Stimulated activated CD8-positive, alpha-beta memory T cell treated with anti-CD3 and anti-CD28 coated beads, Interleukin-12 subunit alpha, Interleukin-12 subunit beta, amount 100 ng/mL, for 24 hours (primary cell): ENCODE measurements around the gene PKDCC.
A peak's percentile ranks its signal among the peaks of the same experiment; 100 is the strongest.

ENCODE experiments used
- DNase-seq: peaks from one replicate; pipeline ENCODE4 v3.0.0-alpha.2; 2020; ENCODE audit errors: extremely low read depth

PKDCC gene

DNA sequence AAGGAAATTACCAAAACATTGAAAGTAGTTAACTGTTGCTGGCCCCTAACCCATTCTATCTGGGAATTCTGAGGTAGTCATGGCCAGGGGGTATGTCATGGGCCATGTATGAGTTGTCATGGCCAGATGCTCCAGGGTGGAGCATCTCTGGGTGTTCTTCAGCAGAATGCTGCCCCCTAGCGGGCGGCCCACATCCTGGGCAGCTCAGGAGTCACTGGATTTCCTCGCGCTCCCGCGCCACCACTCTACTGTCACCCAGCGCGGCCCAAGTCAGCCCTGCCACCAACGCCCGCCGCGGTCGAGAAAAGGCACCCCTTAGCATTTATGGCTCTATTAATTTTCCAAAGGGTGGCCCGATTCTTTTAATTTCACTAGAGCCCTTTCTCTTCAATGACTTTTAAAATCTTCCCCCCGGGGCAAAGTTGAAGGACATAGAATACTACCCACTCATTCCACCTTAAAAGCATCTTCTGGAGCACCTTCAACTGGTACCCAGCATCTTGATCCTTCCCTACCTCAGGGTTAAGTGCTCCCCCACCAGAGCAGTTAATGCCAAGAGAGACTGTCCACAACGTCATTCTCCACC, 41.6 kb downstream of the PKDCC start:
- DNase-seq: no peak

DNA sequence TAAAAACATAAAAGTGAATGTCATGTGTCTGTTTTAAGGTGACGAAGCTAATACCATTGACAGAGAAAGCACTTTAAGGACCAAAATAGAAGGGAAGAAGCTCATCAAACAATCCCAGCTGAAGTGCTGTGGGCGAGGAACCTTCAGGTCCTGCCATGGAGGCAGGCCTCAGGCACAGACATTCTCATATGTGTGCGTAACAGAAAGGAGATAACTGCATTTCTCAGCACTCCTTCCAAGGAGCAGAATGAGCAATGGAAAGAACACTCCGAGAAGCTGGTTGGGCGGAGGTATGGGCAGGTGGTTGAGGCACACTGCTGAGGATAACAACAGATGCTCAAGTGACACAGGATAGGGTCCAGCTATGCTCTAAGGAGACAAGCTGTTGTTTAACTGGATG, 42.4 kb downstream of the PKDCC start:
- DNase-seq: no peak

DNA sequence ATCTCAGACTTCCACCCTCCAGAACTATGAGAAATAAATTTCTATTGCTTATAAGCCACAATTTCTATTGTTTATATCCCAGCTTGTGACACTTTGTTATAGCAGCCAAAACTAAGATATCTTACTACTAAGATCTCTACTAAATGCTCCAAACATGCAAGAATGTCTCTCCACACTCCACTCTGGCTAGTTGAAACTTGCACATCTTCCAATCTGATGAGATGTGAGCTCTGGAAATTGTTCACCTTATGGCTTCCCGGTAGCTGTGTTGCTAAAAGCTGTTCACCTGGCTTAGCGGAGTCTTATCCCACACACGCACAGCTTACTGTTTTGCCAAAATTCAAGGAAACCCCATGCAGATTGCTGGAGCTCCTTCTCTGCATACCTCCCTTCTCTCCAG, 43.9 kb downstream of the PKDCC start:
- no peak for DNase-seq

DNA sequence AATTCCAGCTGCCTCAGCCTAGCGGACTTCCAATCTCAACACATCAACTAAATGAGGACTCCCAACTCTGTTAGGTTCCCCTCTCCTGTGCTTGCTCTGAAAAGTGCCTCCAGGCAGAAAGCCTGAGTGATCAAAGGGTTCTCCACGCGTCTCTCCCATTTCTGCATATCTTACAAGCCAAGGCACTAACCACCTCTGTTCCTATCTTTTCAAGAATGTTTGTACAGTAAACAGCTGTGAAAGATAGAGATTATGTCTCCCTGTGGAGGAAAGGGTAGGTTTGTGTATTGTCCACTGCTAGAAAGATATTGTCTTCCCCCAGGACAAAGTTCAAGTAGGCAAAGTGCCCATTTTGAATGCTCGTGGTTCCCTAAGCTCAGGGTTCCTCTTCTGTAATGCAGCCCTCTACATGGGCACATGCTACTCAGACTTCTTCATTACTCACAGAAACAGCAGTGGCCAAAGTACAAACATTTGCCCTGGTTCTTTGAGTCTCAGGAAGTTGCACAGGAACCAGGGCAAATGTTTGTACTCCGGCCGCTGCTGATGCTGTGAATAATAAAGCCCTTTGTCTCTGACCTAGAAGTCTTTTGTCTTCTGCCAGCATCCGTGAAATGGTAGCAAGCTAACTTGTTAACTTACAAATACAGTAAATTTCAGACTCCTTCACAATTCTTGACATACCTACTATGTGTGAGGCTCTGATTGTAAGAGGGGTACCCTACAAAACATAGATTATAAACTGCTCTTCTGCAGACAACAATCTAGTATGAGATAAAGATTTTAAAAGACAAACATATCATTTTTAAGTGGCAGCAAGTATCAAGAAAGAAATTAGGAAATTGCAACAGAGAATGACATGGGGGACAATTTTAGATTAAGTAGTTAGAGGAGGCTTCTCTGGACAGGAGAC, 44.5 kb downstream of the PKDCC start:
- DNase-seq: no peak

GRCh38 chr2:42094114-42094513, 46.3 kb downstream of the PKDCC start:
- DNase-seq: no peak

- no peak for DNase-seq
Observed at GRCh38 chr2:42095923-42096408, 48.1 kb downstream of the PKDCC start.

DNA sequence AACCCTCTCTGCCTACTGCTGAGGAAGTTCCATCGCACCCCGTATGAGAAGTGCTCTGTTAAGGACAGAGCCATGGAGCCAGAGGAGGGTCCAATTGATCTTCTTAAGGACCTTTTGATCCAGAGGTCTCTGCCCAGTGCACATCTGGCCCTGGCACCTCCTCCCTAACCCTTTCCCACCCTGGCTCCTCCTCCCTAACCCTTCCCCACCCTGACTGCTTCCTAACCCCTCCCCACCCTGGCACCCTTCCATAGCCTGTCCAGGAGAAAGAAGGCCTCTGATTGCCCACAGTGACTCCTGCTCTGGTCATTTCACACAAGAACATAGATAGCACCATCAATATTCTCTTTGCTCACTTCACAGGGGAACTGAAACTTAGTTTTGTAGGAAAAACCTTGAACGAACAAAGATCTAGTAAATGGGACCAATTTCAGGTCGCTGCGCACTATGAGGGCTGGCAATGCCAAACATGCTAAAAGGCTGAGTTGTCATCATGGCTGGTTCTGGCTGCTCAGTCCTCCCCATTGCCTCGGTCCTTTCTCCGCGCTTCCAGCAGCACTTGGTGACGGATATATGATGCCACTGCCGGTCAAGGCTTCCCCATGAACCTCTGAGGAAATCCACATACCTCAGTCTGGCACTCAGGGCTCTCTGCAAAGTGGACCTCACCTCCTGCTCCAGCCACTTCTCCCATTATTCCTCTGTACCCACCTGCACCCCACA, 49.2 kb downstream of the PKDCC start:
- no peak for DNase-seq

- DNase-seq: no peak
Observed at GRCh38 chr2:42098571-42099437, 51.0 kb downstream of the PKDCC start.

GRCh38 chr2:42099438-42100173, 51.8 kb downstream of the PKDCC start:
- no peak for DNase-seq

DNA sequence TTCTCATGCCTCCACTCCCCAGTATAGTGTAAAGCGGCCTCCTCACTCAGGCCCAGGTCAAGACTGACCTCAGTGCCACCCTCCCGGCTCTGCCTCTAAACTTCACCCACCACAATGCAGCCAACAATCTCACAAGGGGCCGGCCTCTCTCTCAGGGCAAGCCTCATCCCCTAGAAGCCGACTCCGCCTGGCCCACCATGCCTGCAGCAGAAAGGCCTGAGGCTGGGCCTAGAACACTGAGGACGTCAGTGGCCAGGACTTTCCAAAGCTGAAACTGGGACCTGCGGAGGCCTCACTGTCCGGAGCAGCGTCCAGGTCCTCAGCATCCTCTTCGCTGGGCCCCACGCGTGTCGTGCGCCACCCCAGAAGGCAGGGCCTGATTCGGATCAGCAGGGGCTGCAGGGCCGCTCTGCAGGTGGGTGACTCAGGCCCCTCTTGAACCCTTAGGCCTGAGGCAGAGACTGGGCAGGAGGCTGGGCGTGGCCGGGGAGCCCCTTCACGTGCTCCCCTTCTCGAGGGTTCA, 52.9 kb downstream of the PKDCC start:
- DNase-seq: no peak

GRCh38 chr2:42101206-42102023, 53.6 kb downstream of the PKDCC start:
- DNase-seq: no peak

DNA sequence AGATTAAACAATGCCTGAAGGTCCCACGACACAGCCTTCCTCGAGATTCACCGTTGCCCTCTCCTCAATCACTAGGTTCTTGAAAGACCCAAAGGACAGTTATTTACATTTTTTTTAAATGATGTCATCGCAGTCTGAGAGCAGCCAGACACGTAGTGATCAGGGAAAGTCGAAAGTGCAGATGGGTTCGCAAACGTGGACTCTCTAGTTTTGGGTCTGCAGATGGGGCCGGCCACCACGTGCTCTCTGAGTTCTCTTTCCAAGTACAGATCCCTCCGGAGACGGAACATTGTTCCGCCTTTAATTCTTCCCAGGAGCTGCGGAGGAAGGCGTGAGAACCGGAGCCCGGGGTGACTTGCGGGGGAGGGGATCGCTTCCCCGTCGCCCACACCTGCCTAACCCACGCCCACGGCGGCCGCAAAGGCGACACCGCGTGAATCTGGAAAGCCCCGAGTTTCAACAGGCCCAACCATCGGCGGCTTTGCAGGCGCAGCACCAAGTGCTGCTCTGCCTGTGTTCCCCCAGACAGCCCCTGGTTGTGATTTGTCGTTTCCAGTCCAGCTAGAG, 54.3 kb downstream of the PKDCC start:
- peak; percentile 68 for DNase-seq

DNA sequence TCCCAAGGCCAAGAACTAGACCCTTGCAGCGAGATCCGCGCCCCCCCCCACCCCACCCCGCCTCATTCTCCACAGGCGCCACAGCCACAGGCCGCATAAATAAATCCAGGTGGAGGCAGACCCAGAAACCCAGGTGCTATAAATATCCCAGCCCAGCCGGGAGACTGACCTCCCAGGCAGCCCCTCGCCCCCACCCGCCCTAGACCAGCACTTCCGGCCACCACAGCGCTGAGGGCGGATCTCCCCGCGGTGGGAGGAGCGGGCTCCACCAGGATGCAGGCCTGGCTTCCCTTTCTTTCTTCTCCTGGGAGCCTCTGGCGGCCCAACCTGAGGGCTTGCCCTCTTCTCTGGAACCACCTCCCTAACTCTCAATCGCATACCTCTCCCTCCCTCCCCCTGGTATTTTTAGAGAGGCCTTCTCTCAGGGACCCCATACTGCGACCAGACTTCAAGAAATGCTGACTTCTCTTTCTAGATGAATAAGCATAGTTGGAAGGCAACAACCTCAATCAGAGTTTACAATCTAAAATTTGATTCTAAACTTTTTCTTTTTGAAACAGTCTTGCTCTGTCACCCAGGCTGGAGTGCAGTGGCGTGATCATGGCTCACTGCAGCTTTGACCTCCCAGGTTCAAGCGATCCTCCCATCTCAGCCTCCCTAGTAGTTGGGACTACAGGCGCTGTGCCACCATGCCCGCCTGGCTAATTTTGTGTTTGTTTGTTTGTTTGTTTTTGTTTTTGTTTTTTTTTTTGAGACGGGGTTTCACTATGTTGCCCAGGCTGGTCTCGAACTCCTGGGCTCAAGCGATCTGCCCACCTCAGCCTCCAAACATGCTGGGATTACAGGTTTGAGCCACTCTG, 55.0 kb downstream of the PKDCC start:
- DNase-seq: no peak

DNA sequence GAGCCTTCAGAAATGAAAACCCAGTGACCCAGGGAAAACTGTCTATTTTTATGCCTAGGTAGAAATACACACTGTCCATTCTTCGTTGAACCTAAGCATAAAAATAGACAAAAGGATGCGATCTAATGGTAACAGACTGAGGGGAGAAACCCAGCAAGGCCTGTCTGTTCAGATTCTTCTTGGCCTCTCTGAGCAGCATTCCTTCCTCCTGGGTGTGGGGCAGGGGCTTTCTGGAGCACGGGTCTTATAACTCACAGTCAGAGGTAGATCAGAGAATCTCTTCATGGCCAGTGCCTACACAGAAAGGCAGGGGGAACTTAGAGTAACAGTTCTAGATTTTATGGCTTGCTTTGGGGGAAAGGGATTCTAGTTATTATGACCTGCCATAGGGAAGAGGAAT, 56.0 kb downstream of the PKDCC start:
- no peak for DNase-seq

DNA sequence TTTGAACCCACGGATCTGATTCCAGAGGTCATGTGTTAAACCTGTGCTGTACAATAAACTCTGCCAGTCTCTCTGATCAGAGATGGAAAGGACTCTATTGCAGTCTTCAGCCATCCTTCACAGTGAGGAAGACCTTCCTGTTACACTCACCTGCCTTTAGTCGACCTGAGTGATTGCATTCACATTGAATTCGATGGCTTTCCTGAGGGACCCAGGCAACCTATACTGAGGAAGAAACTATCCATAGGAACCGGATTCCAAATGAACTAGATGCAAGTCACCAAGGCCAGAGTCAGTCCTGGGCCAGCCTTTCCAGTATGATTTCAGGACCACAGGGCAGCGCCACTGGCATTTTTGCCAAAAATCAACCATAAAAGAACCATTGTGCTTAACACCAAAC, 56.8 kb downstream of the PKDCC start:
- no peak for DNase-seq

DNA sequence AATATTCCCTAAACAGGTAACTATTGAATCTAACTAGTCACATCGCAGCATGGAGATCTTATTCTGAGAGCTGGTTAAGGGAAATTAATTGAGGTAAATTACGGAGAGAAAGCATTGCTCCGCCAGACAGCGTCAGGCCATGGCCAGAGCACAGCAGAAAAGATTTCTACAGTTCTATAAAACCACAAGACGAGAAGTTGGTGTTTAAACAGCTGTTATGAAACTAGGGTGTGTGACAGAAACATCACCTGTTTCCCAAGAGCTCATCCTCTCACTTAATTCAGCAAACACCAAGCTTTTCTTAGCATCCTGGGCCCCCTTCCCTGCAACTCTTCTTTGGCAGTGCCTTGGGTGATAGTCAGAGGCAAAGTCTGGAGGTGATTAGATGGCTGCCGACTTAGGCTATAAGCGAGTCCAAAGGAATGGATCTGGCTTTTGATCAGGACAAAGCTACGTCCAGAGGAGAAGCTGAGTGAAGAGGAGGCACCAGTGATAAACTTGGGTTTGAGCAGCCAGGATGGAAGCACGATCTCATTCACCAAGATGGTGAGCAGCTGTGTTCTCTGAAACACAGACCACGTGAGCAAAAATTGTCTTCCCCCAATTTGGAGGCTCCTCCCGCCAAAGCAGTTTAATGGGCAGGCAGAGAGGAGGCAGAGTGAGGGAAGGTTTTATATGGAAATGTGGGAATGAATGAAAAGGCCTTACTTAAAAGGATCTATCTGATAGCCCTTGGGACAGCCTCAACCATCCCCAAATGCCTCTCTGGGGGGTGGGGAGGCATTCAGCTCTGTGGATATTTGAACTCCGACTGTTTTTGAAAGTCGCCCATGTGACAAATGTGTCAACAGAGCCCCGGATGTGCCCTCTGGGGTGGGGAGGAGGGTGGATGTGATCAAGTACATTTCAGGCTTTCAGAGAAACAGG, 57.8 kb downstream of the PKDCC start:
- peak; percentile 36 for DNase-seq

GRCh38 chr2:42106257-42106816, 58.5 kb downstream of the PKDCC start:
- no peak for DNase-seq
